ENCODE measurements around the gene NKAIN4. TPM values are rescaled to one million over a fixed set of nuclear protein-coding genes. Genes with fewer than 3 reads are reported as not detected.

NKAIN4 gene
- total RNA-seq, 1 experiment from 2014 or later = not detected

- TF ChIP-seq CTCF (conservative IDR thresholded peaks at IDR 0.05; ENCODE audit: low read depth, low read length) (no peak), EZH2 (IDR thresholded peaks at IDR 0.05; ENCODE audit: borderline replicate concordance, low read depth, low read length, poor library complexity, severe bottlenecking) (no peak)
- ChIA-PET POLR2A (ENCODE audit: low non-redundant PET) (interaction anchor here (0.7 kb wide), 1 partner anchor 61 kb away, joined by 3 read pairs; no protein-coding TSS in a partner anchor), CTCF (no interaction called here)
- Histone ChIP-seq H3K4me3 (ENCODE audit: low read depth, low read length, poor library complexity, severe bottlenecking) (no peak overlapping the region), H3K27ac (ENCODE audit: low read depth, low read length, poor library complexity, severe bottlenecking) (no peak overlapping the region), H3K27me3 (replicated peaks; ENCODE audit: insufficient read depth, low read depth, low read length, poor library complexity) (no peaks in the 10 kb centered on the region), H3K9me3 (ENCODE audit: low read depth, low read length, poor library complexity, severe bottlenecking) (no peaks in the 10 kb centered on the region), H3K4me1 (ENCODE audit: insufficient read depth, low read length, poor library complexity, severe bottlenecking) (no peaks in the 10 kb centered on the region), H3K36me3 (ENCODE audit: insufficient read depth, low read length, poor library complexity, severe bottlenecking) (peaks cover 45% of the 10 kb centered on the region)
- no peak for DNase-seq (ENCODE audit: low spot score)
- no TSS peak for BruUV-seq (replicated peaks)
- intact Hi-C loops (cut with micrococcal nuclease; ENCODE audit: unreplicated experiment) = no loop called here
Measured at GRCh38 chr20:63280371-63280770, 26.1 kb upstream of the NKAIN4 start.

- Histone ChIP-seq H3K9me3 (ENCODE audit: low read depth, low read length, poor library complexity, severe bottlenecking) (no peaks in the 10 kb centered on the region), H3K36me3 (ENCODE audit: insufficient read depth, low read length, poor library complexity, severe bottlenecking) (peaks cover 45% of the 10 kb centered on the region), H3K4me1 (ENCODE audit: insufficient read depth, low read length, poor library complexity, severe bottlenecking) (no peaks in the 10 kb centered on the region), H3K27me3 (replicated peaks; ENCODE audit: insufficient read depth, low read depth, low read length, poor library complexity) (no peaks in the 10 kb centered on the region), H3K4me3 (ENCODE audit: low read depth, low read length, poor library complexity, severe bottlenecking) (no peak overlapping the region), H3K27ac (ENCODE audit: low read depth, low read length, poor library complexity, severe bottlenecking) (no peak overlapping the region)
- TF ChIP-seq EZH2 (IDR thresholded peaks at IDR 0.05; ENCODE audit: borderline replicate concordance, low read depth, low read length, poor library complexity, severe bottlenecking) (no peak), CTCF (conservative IDR thresholded peaks at IDR 0.05; ENCODE audit: low read depth, low read length) (no peak)
- ChIA-PET POLR2A (ENCODE audit: low non-redundant PET) (interaction anchor here (0.7 kb wide), 1 partner anchor 62 kb away, joined by 3 read pairs; no protein-coding TSS in a partner anchor), CTCF (no interaction called here)
- DNase-seq (ENCODE audit: low spot score) = no peak
- BruUV-seq (replicated peaks) = no TSS peak
- intact Hi-C loops (cut with micrococcal nuclease; ENCODE audit: unreplicated experiment) = no loop called here
Measured at GRCh38 chr20:63279931-63280330, 25.7 kb upstream of the NKAIN4 start.

- no peak for DNase-seq (ENCODE audit: low spot score)
- no peak for TF ChIP-seq CTCF (conservative IDR thresholded peaks at IDR 0.05; ENCODE audit: low read depth, low read length)
- no peak for TF ChIP-seq EZH2 (IDR thresholded peaks at IDR 0.05; ENCODE audit: borderline replicate concordance, low read depth, low read length, poor library complexity, severe bottlenecking)
- no TSS peak for BruUV-seq (replicated peaks)
- ChIA-PET POLR2A (ENCODE audit: low non-redundant PET) (no interaction called here), CTCF (no interaction called here)
- H3K36me3 ChIP-seq (ENCODE audit: insufficient read depth, low read length, poor library complexity, severe bottlenecking) = peaks cover 45% of the 10 kb centered on the region
- H3K27ac ChIP-seq (ENCODE audit: low read depth, low read length, poor library complexity, severe bottlenecking) = no peak overlapping the region
- H3K27me3 ChIP-seq (replicated peaks; ENCODE audit: insufficient read depth, low read depth, low read length, poor library complexity) = no peaks in the 10 kb centered on the region
- H3K9me3 ChIP-seq (ENCODE audit: low read depth, low read length, poor library complexity, severe bottlenecking) = no peaks in the 10 kb centered on the region
- H3K4me1 ChIP-seq (ENCODE audit: insufficient read depth, low read length, poor library complexity, severe bottlenecking) = peaks cover 3% of the 10 kb centered on the region
- H3K4me3 ChIP-seq (ENCODE audit: low read depth, low read length, poor library complexity, severe bottlenecking) = no peak overlapping the region
- intact Hi-C loops (cut with micrococcal nuclease; ENCODE audit: unreplicated experiment) = no loop called here
Measured at GRCh38 chr20:63278661-63279060, 24.4 kb upstream of the NKAIN4 start.

All from A673 (cell line).